ENCODE data around the gene THAP2. TPM values are rescaled to one million over a fixed set of nuclear protein-coding genes. Genes with fewer than 3 reads are reported as not detected.

THAP2 gene
- polyA plus RNA-seq, 1 experiment = 1.1 TPM

- TF ChIP-seq CTCF (IDR thresholded peaks at IDR 0.05; ENCODE audit: insufficient read depth, low read depth, low read length) = no peak
- DNase-seq (ENCODE audit: low read depth) = no peak
- ChIA-PET CTCF (interaction anchor here (1.0 to 1.1 kb wide), 2 partner anchors 8 to 11 kb away, joined by 3 to 6 read pairs; no protein-coding TSS in a partner anchor), POLR2A (no interaction called here)
- H3K27me3 ChIP-seq (ENCODE audit: control insufficient read depth, insufficient read depth, low read length) = no peaks in the 10 kb centered on the region
- peaks cover 3% of the 10 kb centered on the region; the same call in 1 of the 2 replicates for H3K36me3 ChIP-seq (ENCODE audit: control insufficient read depth, insufficient read depth, low read length)
- no peak overlapping the region for H3K4me3 ChIP-seq (ENCODE audit: low read depth, low read length)
These were observed 15.6 kb upstream of the THAP2 start for GRCh38 chr12:71648537-71648936.

GRCh38 chr12:71649401-71649800 is 14.7 kb upstream of the THAP2 start:
- H3K27me3 ChIP-seq (ENCODE audit: control insufficient read depth, insufficient read depth, low read length) = no peaks in the 10 kb centered on the region
- POLR2A ChIA-PET = no interaction called here
- no peak overlapping the region for H3K4me3 ChIP-seq (ENCODE audit: low read depth, low read length)
- CTCF ChIA-PET = interaction anchor here (1.3 kb wide), 1 partner anchor 11 kb away, joined by 3 read pairs; no protein-coding TSS in a partner anchor
- no peak for DNase-seq (ENCODE audit: low read depth)
- TF ChIP-seq CTCF (IDR thresholded peaks at IDR 0.05; ENCODE audit: insufficient read depth, low read depth, low read length) = no peak
- peaks cover 4% of the 10 kb centered on the region for H3K36me3 ChIP-seq (ENCODE audit: control insufficient read depth, insufficient read depth, low read length)

GRCh38 chr12:71652656-71653055 is 11.4 kb upstream of the THAP2 start:
- CTCF ChIA-PET = interaction anchor here (1.3 kb wide), 1 partner anchor 16 kb away, joined by 3 read pairs; no protein-coding TSS in a partner anchor
- Histone ChIP-seq H3K4me3 (ENCODE audit: low read depth, low read length) (no peak overlapping the region), H3K27me3 (ENCODE audit: control insufficient read depth, insufficient read depth, low read length) (no peaks in the 10 kb centered on the region), H3K36me3 (ENCODE audit: control insufficient read depth, insufficient read depth, low read length) (peaks cover 1% of the 10 kb centered on the region)
- POLR2A ChIA-PET = no interaction called here
- no peak for TF ChIP-seq CTCF (IDR thresholded peaks at IDR 0.05; ENCODE audit: insufficient read depth, low read depth, low read length)
- DNase-seq (ENCODE audit: low read depth) = no peak

- TF ChIP-seq CTCF (IDR thresholded peaks at IDR 0.05; ENCODE audit: insufficient read depth, low read depth, low read length) = no peak
- Histone ChIP-seq H3K27me3 (ENCODE audit: control insufficient read depth, insufficient read depth, low read length) (no peaks in the 10 kb centered on the region), H3K36me3 (ENCODE audit: control insufficient read depth, insufficient read depth, low read length) (peaks cover 1% of the 10 kb centered on the region), H3K4me3 (ENCODE audit: low read depth, low read length) (no peak overlapping the region)
- POLR2A ChIA-PET = no interaction called here
- CTCF ChIA-PET = interaction anchor here (1.3 kb wide), 1 partner anchor 17 kb away, joined by 3 read pairs; no protein-coding TSS in a partner anchor
- DNase-seq (ENCODE audit: low read depth) = no peak
These were observed 11.0 kb upstream of the THAP2 start for GRCh38 chr12:71653137-71653536.

GRCh38 chr12:71654200-71654599 is 9.9 kb upstream of the THAP2 start:
- POLR2A ChIA-PET = no interaction called here
- CTCF ChIA-PET = no interaction called here
- DNase-seq (ENCODE audit: low read depth) = no peak
- no peak for TF ChIP-seq CTCF (IDR thresholded peaks at IDR 0.05; ENCODE audit: insufficient read depth, low read depth, low read length)
- Histone ChIP-seq H3K27me3 (ENCODE audit: control insufficient read depth, insufficient read depth, low read length) (no peaks in the 10 kb centered on the region), H3K4me3 (ENCODE audit: low read depth, low read length) (no peak overlapping the region), H3K36me3 (ENCODE audit: control insufficient read depth, insufficient read depth, low read length) (peaks cover 1% of the 10 kb centered on the region)
